SJSA1 (cell line): Measurements from ENCODE around the gene RALGAPB. TPM values are rescaled to one million over a fixed set of nuclear protein-coding genes. Genes with fewer than 3 reads are reported as not detected.
"Not testable (repeated sequence)": the region's sequence is repeated elsewhere in the genome, so short reads cannot be mapped to it uniquely, and the experiment has no call there.

Source experiments
- DNase-seq, 2 experiments: peaks; one replicate each; pipeline ENCODE4 v3.0.0-alpha.2; 2015 to 2020; ENCODE audit warnings: low spot score in 2 of 2, low read depth in 1 of 2
- H3K27ac ChIP-seq: fragments of 250-450 bp; sonication (Bioruptor Pico); 2 replicates; pipeline ENCODE4 v1.5.1; 2020; ENCODE audit warnings: mild to moderate bottlenecking, moderate library complexity
- H3K27me3 ChIP-seq: fragments of 250-450 bp; sonication (Bioruptor Pico); replicated peaks from 2 replicates; pipeline ENCODE4 v1.5.1; 2020; ENCODE audit warnings: mild to moderate bottlenecking, moderate library complexity
- H3K36me3 ChIP-seq: fragments of 250-450 bp; sonication (Bioruptor Pico); 2 replicates; pipeline ENCODE4 v1.5.1; 2020; ENCODE audit warnings: mild to moderate bottlenecking
- H3K4me1 ChIP-seq: fragments of 250-450 bp; sonication (Bioruptor Pico); replicated peaks from 2 replicates; pipeline ENCODE4 v1.6.1; 2021; ENCODE audit warnings: mild to moderate bottlenecking
- H3K4me3 ChIP-seq: fragments of 250-450 bp; sonication (Bioruptor Pico); 2 replicates; pipeline ENCODE4 v1.5.1; 2020; ENCODE audit warnings: mild to moderate bottlenecking
- H3K9me3 ChIP-seq: fragments of 250-450 bp; sonication (Bioruptor Pico); replicated peaks from 2 replicates; pipeline ENCODE4 v1.5.1; 2020; ENCODE audit warnings: mild to moderate bottlenecking
- total RNA-seq: library from RNA; depleted of rRNA; stranded (reverse); fragments of >200 nt; shearing (Covaris generic); gene quantifications from 2 replicates; pipeline ENCODE4 v1.2.3, GENCODE V29; 2014

The RALGAPB gene
- total RNA-seq, 1 experiment from 2014 or later: 21.9 TPM

DNA sequence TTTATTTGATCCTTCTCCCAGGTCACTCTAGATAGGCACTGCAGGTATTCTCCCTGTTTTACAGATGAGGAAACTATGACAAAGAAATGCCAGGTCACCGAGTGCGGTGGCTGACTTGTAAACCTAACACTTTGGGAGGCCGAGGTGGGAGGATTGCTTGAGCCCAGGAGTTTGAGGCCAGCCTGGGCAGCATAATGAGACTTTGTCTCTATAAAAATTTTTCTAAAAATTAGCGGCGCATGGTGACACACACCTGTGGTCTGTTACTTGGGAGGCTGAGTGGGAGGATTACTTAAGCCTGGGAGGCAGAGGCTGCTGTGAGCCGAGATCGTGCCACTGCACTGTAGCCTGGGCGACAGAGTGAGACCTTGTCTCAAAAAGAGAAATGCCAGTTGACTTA, 5.1 kb downstream of the RALGAPB start:
- DNase-seq: no peak
- Histone ChIP-seq H3K36me3 (peaks cover 21% of the 10 kb centered on the region), H3K27ac (no peak overlapping the region), H3K9me3 (no peaks in the 10 kb centered on the region; the same call in 1 of the 2 replicates), H3K4me1 (no peaks in the 10 kb centered on the region; the same call in 1 of the 2 replicates), H3K4me3 (no peak overlapping the region), H3K27me3 (no peaks in the 10 kb centered on the region; the same call in 1 of the 2 replicates)

DNA sequence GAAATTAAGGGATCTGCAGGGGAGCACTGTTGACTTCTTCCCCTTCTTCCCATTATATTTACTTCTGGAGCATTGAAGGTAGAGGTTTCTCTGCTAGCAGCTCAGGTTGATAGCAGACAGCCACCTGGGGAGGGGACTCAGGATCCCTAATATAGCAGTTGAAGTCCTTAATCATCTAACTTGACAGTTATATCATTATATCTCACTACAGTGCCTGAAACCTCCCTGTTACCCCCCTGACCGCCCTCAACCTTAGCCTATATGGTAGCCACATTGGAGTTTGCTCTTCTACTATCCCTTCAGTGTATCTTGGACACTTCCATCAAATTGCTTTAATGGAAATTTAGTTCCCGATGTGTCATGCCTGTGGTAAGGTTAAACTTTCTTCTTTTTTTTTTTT, 7.0 kb downstream of the RALGAPB start:
- peaks cover 18% of the 10 kb centered on the region for H3K36me3 ChIP-seq
- no peak overlapping the region for H3K4me3 ChIP-seq
- H3K27me3 ChIP-seq: no peaks in the 10 kb centered on the region; the same call in 1 of the 2 replicates
- H3K9me3 ChIP-seq: no peaks in the 10 kb centered on the region; the same call in 1 of the 2 replicates
- no peak overlapping the region for H3K27ac ChIP-seq
- no peak for DNase-seq
- H3K4me1 ChIP-seq: no peaks in the 10 kb centered on the region

DNA sequence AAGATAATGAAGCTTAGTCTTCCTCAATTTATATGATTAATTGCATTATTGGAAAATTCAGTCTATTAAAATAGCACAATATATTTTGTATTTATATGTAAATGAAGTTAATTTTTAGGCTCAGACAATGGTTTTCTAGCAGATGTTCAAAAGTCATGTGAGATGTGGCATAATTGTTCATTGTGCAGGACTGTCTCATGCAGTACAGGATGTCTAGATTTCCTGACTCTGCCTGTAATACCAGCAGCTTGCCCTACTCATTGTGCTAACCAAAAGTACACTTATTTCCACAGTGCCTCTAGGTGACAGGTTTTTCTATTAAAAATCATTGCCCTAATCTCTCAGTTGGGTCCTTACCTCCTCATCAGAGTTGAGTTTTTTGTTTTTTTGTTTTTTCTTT, 12.4 kb downstream of the RALGAPB start:
- H3K36me3 ChIP-seq: peaks cover 36% of the 10 kb centered on the region
- no peaks in the 10 kb centered on the region for H3K4me1 ChIP-seq
- H3K27ac ChIP-seq: no peak overlapping the region
- H3K9me3 ChIP-seq: no peaks in the 10 kb centered on the region
- H3K4me3 ChIP-seq: no peak overlapping the region
- no peaks in the 10 kb centered on the region; the same call in 1 of the 2 replicates for H3K27me3 ChIP-seq
- DNase-seq: no peak

DNA sequence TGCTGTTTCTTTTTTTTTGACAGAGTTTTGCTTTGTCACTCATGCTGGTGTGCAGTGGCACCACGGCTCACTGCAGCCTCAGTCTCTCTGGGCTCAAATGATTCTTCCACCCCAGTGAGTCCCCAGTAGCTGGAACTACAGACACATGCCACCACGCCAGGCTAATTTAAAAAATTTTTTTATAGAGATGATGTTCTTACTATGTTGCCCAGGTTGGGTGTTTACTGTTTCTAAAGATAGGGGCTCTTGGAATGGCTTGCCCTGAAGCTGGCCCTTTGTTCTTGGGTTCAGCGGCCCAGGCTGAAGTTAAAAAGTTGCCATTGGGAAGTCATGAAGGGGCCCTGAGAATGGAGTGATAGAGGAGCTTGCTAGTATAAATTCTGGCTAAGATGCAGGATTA, 16.5 kb downstream of the RALGAPB start:
- Histone ChIP-seq H3K9me3 (no peaks in the 10 kb centered on the region), H3K4me3 (no peak overlapping the region), H3K4me1 (no peaks in the 10 kb centered on the region), H3K27me3 (no peaks in the 10 kb centered on the region), H3K36me3 (peaks cover 60% of the 10 kb centered on the region), H3K27ac (no peak overlapping the region)
- no peak for DNase-seq

DNA sequence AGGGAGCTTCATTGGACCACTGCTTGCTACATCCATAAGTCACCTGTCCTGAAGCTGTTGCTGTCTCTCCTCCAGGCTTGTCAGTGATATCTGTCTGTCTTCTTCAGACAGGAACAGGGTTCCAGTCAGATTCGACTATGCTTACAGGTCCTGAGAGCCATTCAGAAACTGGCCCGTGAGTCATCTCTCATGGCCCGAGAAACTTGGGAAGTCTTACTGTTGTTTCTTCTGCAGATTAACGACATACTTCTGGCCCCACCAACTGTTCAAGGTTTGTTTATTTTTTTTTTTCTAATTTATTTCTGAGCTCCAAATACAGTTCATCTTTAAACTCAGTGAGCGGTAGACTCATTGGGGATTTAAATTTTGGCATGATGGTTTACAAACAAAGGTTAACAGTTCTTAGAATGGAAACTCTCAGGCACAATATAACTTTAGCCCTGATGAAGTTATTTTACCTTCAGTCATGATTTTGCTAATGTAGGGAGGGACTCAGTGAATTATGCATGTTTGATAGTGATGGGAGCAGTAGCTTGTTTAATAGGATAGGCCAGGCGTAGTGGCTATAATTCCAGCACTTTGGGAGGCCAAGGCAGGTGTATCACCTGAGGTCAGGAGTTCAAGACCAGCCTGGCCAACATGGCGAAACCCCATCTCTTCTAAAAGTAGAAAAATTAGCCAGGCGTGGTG, 24.7 kb downstream of the RALGAPB start:
- peaks cover 17% of the 10 kb centered on the region for H3K4me1 ChIP-seq
- DNase-seq: peak; percentile 67 to 75
- no peak overlapping the region for H3K4me3 ChIP-seq
- H3K27me3 ChIP-seq: no peaks in the 10 kb centered on the region
- H3K27ac ChIP-seq: peak overlapping the region; percentile 22; the same call in 1 of the 2 replicates
- peaks cover 70% of the 10 kb centered on the region for H3K36me3 ChIP-seq
- H3K9me3 ChIP-seq: no peaks in the 10 kb centered on the region

DNA sequence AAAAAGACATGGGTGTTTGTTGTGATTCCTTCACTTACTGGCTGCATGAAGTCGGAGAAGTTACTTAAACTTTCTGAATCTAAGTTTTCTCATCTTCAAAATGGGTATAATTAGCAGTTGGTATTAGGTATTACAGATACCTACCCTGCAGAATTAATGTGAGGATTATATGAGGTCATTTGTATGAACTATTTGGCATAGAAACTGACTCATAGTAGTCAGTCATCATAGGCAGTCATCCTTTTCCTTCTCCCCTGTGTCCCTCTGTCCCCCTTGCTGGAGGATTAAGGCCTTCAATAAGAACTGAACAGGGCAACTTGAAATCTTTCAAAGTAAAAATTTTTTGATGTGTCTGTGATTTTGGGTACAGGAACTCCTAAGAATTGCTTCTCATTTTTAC, 26.3 kb downstream of the RALGAPB start:
- no peak overlapping the region for H3K4me3 ChIP-seq
- H3K9me3 ChIP-seq: no peaks in the 10 kb centered on the region
- peaks cover 65% of the 10 kb centered on the region for H3K36me3 ChIP-seq
- no peak for DNase-seq
- H3K27ac ChIP-seq: no peak overlapping the region
- no peaks in the 10 kb centered on the region for H3K27me3 ChIP-seq
- peaks cover 17% of the 10 kb centered on the region for H3K4me1 ChIP-seq

DNA sequence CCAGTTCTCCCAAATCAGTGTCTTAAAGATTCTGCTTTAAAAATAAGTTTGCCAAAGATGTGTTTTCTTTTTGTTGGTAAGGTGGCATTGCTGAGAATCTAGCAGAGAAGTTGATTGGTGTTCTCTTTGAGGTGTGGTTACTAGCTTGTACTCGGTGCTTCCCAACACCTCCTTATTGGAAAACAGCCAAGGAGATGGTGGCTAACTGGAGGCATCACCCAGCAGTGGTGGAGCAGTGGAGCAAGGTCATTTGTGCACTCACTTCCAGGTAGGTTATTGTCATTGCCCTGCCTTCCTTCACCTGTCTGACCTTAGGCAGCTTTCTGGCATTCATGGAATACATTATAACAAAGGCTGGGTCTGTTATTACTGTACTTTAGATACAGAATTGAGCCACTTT, 26.7 kb downstream of the RALGAPB start:
- DNase-seq: no peak
- Histone ChIP-seq H3K36me3 (peaks cover 64% of the 10 kb centered on the region), H3K27me3 (no peaks in the 10 kb centered on the region), H3K4me1 (peaks cover 17% of the 10 kb centered on the region), H3K4me3 (no peak overlapping the region), H3K27ac (no peak overlapping the region), H3K9me3 (no peaks in the 10 kb centered on the region)

DNA sequence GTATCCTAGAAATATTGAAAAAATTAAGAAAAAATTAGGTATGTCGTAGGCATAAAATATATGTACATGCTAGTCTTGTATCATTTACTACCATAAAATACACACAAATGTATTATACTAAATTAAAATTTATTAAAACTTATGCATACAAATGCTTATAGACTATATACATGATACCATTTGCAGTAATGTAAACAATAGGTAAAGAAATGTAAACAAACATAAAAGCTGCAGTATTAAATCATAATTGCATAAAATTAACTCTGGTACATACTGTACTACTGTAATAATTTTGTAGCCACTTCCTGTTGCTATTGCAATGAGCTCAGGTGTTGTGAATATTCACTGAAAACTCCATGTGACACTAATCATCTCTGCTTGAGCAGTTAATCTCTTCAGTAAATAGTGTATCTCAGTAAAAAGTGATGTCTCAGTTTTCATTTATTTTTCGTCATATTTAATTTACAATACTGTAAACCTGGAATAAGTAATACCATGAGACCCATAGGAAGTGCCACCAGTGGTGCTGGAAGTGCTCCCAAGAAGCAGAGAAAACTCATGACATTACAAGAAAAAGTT, 29.3 kb downstream of the RALGAPB start:
- H3K9me3 ChIP-seq: no peaks in the 10 kb centered on the region
- peaks cover 8% of the 10 kb centered on the region for H3K4me1 ChIP-seq
- no peak overlapping the region for H3K4me3 ChIP-seq
- H3K27me3 ChIP-seq: no peaks in the 10 kb centered on the region
- no peak overlapping the region for H3K27ac ChIP-seq
- DNase-seq: no peak
- H3K36me3 ChIP-seq: peaks cover 55% of the 10 kb centered on the region

DNA sequence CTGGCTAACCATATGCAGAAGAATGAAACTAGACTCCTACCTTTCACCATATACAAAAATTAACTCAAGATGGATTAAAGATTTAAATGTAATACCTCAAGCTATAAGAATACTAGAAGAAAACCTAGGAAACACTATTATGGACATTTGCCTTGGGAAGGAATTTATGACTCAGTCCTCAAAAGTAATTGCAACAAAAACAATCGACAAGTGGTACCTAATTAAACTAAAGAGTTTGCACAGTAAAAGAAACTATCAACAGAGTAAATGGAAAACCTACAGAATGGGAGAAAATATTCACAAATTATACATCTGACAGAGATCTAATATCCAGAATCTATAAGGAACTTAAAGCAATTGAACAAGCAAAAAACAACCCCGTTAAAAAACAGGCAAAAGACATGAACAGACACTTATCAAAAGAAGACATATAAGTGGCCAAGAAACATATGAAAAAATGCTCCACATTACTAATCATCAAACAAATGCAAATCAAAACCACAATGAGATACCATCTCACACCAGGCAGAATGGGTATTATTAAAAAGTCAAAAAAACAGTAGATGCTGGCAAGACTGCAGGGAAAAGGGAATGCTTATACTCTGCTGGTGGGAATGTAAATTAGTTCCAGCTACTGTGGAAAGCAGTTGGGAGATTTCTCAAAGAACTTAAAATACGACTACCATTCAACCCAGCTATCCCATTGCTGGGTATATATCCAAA, 31.9 kb downstream of the RALGAPB start:
- no peaks in the 10 kb centered on the region for H3K4me1 ChIP-seq
- H3K36me3 ChIP-seq: peaks cover 48% of the 10 kb centered on the region
- H3K27ac ChIP-seq: no peak overlapping the region

DNA sequence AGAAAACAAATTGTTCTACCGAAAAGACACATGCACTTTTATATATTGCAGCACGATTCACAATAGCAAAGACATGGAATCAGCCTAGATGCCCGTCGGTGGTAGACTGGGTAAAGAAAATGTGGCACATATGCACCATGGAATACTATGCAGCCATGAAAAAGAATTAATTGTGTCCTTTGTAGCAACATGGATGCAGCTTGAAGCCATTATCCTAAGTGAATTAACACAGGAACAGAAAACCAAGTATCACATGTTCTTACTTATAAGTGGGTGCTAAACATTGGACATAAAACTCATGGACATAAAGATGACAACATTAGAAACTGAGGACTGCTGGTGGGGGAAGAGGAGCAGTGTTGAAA, 32.4 kb downstream of the RALGAPB start:
- no peaks in the 10 kb centered on the region for H3K4me1 ChIP-seq
- no peak for DNase-seq
- no peak overlapping the region for H3K4me3 ChIP-seq
- H3K9me3 ChIP-seq: no peaks in the 10 kb centered on the region
- peaks cover 50% of the 10 kb centered on the region for H3K36me3 ChIP-seq
- no peaks in the 10 kb centered on the region for H3K27me3 ChIP-seq
- no peak overlapping the region for H3K27ac ChIP-seq

More for the DNA sequence above, 31.9 kb downstream of the RALGAPB start:
- Histone ChIP-seq H3K27me3 (no peaks in the 10 kb centered on the region), H3K4me3 (no peak overlapping the region), H3K9me3 (no peaks in the 10 kb centered on the region)
- no peak for DNase-seq

DNA sequence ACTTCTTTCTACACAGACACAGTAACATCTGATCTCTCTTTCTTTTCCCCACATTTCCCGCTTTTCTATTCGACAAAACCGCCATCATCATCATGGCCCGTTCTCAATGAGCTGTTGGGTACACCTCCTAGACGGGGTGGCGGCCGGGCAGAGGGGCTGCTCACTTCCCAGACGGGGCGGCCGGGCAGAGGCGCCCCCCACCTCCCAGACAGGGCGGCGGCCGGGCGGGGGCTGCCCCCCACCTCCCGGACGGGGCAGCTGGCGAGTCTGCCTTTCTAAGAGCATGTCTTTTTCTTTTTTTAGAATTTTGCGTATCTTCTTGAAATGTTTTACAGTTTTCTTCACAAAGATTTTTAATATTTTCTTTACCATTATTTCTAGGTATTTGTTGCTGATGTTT, 39.1 kb downstream of the RALGAPB start:
- H3K27me3 ChIP-seq, H3K4me1 ChIP-seq, H3K4me3 ChIP-seq, H3K27ac ChIP-seq, DNase-seq, H3K9me3 ChIP-seq: not testable (repeated sequence)
- H3K36me3 ChIP-seq: peaks cover 36% of the 10 kb centered on the region

DNA sequence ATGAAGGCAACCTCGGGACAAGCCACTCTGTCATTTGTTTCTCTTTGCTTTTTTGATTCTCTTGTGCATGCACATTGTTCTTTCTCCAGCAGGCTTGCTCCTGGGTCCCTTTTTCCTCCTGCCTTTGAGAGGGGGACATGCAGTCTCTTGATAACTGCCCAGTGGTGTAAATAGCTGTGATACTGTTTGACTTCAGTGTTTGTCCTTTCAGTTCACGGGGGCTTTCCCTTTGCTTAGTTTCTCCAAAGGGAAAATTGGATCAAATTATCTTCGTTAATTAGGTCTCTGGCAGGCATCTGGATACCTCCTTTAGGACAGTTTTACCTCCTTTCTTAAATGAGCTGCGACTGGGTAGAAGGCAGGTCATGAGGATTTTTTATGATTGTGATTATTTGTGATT, 41.5 kb downstream of the RALGAPB start:
- no peak for DNase-seq
- peaks cover 42% of the 10 kb centered on the region for H3K36me3 ChIP-seq
- H3K4me1 ChIP-seq: no peaks in the 10 kb centered on the region
- H3K27me3 ChIP-seq: no peaks in the 10 kb centered on the region
- H3K9me3 ChIP-seq: no peaks in the 10 kb centered on the region
- no peak overlapping the region for H3K4me3 ChIP-seq
- no peak overlapping the region for H3K27ac ChIP-seq

DNA sequence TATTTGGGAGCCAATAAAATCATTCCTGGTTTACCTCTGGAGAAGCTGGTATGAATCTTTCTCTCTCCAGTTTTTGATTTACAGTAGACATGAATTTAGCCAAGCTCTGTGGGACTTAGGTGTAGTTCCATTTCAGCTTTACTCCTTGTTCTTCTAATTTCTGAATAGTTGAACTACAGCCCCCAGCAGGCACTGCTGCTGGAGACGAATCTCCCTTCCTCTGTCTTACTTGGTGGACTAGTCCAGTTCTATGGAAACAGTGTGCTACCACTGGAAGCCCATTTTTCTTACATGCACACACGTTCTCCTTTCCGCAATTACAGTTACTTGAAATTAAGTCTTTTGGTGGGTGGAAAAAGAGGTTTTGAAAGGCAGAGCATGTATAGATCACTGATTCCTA, 42.3 kb downstream of the RALGAPB start:
- H3K27ac ChIP-seq: no peak overlapping the region
- no peaks in the 10 kb centered on the region for H3K27me3 ChIP-seq
- H3K4me3 ChIP-seq: no peak overlapping the region
- no peaks in the 10 kb centered on the region for H3K9me3 ChIP-seq
- no peak for DNase-seq
- H3K36me3 ChIP-seq: peaks cover 39% of the 10 kb centered on the region
- H3K4me1 ChIP-seq: no peaks in the 10 kb centered on the region

DNA sequence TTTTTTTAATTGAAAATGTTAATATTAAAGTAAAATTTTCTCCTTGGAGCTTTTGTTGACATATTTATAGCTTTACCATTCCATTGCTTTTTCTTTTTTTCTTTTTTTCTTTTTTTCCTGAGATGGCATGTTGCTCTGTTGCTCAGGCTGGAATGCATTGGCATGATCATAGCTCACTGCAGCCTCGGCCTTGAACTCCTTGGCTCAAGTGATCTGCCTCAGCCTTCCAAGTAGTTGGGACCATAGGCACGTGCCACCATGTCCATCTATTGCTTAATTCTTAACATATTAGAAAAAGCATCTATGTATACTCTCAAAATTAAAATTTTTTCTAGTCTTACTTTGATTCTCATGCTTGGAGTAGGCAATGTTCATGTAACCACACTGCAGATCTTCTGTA, 43.0 kb downstream of the RALGAPB start:
- Histone ChIP-seq H3K36me3 (peaks cover 35% of the 10 kb centered on the region), H3K4me3 (no peak overlapping the region), H3K4me1 (no peaks in the 10 kb centered on the region), H3K27me3 (no peaks in the 10 kb centered on the region), H3K27ac (no peak overlapping the region), H3K9me3 (no peaks in the 10 kb centered on the region)
- DNase-seq: no peak
